ENCODE measurements around the gene SUPT4H1.

The SUPT4H1 gene

DNA sequence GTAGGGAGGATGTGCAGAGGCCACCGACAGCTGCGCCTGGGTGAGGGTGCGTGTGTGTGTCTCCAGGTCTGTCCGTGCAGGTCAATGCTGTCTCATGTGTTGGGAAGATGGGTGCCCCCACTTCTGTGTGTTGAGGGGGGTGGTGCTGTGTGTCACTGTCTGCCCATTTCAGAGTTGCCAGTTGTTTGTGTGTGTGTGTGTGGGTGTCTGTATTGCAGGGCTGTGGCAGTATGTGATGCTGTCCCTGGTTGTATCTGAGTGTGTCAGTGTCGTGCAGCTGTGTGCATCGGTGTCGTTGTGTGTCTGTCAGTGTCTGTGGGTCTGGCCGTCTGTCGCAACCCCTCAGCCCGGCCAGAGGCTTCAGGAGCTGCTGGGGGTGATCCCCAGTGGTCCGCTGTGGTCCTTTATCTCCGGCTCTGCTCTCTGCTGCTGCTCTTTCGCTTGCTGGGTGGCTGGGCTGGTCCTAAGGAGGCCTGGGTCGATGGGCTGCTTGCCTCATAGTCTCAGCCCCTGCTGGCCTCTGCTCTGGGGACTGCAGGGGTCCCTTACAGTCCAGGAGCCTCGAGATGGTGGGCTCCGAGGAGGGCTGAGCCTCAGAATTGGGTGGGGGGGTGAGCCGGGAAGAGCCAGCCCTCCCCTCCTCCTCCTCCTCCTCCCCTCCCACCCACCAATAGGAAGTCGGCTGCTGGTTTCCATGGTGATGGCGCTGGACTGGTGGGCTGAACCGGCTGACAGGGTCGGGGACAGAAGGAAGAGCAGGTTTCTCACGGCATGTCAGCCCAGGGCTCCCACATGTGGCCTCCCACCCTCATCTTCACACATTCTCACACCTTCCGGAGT is 23.6 kb downstream of the SUPT4H1 start, which contains the start of gene TSPOAP1:
Gene TSPOAP1 (minus strand): TSS at position 601 of the 840 bp plus-strand sequence. CDS start 875 bp downstream, outside the sequence.
- peak; percentile 89 for DNase-seq

- no peak for DNase-seq
These were observed 24.4 kb downstream of the SUPT4H1 start for GRCh38 chr17:58327363-58328194.

DNA sequence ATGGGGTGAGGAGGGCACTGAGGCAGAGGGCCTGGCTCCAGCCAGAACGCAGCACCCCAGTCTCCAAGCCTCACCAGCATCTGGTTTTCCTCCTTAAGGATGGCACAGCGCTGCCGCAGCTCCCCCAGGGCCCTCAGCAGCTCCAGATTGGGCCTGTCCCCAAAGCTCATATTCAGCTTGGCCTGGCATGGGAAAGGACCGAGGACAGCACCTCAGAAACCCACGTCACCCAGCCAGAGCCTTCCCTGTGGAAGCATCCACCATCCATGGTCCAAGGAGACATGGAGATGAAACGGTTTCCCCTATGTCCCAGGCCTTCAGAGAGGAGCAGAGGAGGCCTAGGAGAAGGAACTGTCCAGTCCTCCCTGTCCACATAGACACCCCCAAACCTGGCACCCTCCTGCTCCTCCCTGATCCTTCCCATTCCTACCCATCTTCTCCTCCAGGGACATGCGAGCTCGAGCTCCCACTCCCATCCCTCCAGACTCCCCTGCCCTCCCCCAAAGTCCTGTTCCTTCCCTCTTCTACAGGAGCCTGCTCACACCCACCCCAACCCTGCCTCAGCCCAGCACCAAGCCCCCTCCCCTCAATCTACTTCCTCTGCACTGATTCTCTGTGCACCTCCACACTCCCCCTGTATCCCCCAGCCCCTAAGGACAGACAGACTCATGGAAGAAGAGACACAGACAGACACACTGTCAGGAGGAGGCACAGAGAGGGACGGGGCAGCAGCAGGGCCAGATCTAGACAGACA is 25.2 kb downstream of the SUPT4H1 start:
- no peak for DNase-seq

DNA sequence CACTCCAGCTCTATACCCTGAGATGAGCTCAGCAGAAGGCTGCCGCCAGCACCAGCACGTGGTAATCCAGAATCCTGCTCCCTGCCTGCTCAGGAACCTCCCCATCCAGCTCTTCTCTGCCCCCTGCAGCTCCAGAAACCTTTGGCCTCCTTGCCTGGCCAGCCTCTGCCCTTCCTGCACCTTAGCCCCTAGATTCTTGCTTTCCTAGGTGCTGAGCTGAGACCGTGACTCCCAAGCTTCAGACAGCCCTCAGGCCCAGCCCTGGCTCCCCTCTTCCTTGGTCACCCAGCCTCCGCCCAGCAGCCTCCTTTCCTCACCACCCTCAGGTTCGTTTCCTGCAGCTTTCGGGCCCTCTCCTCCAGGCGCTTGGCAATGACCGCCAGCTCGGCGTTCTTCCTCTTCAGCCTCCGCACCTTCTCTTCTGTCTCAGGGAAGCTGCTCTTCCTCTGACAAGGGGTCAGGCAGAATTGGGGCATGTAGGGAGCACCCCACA is 26.0 kb downstream of the SUPT4H1 start:
- no peak for DNase-seq

- DNase-seq = no peak
These were observed 26.7 kb downstream of the SUPT4H1 start for GRCh38 chr17:58325289-58325726.

- no peak for DNase-seq
These were observed 27.4 kb downstream of the SUPT4H1 start for GRCh38 chr17:58324409-58325288.

- no peak for DNase-seq
These were observed 28.0 kb downstream of the SUPT4H1 start for GRCh38 chr17:58324056-58324408.

- DNase-seq = no peak
These were observed 28.5 kb downstream of the SUPT4H1 start for GRCh38 chr17:58323366-58324055.

DNA sequence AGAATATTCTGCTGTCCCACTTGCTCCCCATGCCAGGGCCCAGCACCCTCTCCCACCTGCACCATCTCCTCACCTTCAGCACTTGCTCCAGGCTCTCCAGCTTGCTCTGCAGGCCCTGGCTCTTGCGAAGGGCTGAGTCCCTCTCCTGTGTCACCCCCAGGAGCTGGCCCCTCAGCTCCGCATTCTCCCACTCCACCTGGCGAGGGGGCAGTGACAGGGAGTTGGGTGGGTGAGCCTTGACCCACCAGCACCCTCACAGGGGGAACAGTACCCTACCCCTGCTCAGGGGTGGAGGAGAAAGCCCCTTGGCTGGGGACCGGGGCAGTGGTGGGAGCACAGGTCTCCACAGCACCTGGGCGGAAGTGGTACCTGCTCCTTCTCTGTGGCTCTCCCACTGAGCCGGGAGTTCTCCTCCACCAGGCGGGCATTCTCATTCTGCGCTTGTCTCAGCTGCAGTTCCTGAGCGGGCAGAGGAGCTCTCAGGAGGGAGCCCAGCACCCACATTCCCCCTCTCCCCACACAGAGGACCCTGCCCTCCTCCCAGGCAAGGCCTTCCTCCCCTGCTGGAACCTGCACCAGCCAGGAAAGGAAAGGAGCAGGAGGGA is 29.3 kb downstream of the SUPT4H1 start:
- DNase-seq = no peak

DNA sequence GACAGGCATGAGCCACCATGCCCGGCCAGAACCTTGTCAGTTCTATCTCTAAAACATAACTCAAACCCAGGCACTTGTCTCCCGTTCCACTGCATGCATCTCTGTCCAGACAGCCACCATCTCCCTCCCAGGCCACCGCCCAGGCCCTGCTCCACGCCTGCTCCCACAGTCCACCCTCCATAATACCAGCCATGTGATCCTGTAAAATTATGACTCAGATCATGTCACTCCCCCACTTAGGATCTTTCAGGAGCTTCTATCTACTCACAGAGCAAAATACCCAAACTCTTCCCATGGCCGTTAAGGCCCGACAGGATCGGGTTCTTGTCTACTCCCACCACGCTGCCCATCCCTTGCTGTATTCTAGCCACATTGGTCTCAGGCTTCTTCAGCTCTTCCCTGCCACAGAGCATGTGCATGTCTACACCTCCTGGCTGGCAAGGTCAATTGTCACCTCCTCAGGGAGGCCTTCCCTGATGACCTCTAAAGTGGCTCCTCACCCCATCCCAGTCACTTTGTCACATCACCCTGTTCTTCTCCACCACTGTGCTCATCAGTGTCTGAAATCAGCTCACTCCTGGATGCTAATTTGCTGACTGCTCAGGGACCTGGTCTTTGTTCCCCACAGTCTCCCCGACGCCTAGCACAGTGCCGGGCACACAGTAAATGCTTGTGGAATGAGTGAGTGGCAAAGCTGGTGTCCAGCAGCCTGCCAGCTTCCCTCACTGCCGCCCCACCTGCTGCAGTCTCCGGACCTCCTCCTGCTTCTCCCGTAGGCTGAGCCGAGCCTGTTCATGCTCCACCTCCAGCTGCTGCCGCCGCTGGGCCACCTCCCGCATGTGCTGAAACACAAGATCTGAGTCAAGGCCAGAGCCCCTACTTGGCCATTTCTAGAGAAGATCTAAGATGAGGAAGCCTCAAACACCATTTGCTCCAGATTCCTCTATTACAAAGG is 30.2 kb downstream of the SUPT4H1 start:
- DNase-seq = no peak

- no peak for DNase-seq
These were observed 31.3 kb downstream of the SUPT4H1 start for GRCh38 chr17:58320570-58321323.

DNA sequence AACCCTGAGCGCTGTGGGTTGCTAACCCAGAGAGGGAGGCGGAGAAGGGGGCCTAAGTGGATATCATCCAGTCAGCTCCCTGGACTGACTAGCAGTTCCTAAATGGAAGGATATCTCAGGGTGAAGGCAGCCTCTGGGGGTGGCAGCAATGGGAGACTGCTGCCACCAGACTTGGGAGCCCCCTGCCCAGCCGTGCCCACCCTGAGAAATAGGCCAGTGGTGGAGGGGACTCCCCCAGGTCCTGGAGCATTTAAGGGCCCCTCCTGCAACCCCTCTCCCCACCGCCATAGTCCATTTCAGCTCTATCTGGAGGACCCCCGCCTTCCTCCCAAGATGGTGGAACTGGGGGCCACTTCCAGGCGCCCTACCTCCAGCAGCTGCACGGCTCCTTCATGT is 31.8 kb downstream of the SUPT4H1 start:
- no peak for DNase-seq

DNA sequence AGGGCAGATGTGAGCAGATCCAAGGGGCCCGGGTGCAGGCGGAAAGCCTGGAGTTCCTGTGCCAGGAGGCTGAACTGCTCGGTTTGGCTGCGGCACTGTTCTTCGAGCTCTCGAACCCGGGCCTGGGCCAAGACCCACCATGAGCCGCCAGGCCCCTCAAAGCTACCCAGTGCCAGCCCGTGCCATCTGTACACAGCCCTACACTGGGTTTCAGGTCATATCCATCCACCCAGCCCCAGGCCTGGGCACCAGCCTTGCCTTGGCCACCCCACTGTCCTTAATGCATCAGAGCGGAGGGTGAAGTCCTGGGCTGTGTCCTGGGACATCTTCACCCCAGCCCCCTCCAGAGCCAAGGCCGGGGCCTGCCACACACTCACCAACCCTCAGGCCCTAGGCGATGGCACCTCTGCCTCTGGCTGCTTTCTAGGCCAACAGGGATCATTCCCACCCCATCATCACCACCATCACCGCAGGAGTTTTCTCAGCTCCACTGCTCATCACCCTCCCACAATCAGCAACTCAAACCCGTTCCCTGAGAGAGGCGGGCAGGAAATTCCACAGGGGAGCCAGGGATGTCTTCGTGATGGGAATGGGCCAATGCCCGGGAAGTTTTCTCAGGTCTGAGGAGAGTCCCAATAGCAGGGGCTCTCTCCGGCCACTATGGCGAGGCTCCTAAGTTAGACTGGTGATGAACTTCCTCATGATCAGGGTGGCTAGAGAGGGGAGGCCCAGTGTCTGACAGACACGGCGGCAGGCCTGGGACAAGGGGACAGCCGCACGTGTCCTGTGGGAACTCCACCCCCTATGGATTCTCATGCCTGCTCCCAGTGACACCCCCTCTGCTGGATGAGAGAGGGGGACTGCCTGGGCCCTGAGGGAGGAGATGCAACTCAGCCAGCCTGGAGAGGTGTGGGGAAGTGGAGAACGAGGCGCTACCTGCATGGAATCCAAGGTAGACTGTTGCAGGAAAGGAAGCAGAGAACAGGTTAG is 32.5 kb downstream of the SUPT4H1 start:
- no peak for DNase-seq

DNA sequence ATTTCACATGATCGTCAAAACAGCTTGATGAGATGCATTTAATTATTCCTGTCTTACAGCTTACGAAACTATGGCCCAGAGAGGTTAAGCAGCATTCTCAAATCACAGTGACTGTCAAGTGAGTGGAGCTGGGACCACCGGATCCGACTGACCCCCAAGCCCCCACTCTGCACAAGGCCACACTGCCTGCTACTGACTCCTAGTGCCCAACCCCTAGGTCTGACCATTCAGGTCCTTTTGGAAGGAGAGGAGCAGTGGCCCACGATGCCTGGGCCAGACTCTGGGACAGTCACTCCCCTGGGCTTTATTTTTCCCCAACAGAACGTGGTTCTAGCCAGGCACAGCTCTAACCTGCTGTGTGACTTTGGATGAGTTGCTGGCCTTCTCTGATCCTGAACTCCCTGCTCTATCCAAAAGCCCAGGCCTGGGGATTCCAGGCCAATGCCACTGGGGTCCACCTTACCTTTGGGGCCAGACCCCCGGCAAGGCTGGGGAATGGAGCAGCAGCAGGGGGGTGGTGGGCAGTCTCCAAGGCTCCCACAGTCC is 33.3 kb downstream of the SUPT4H1 start:
- no peak for DNase-seq

DNA sequence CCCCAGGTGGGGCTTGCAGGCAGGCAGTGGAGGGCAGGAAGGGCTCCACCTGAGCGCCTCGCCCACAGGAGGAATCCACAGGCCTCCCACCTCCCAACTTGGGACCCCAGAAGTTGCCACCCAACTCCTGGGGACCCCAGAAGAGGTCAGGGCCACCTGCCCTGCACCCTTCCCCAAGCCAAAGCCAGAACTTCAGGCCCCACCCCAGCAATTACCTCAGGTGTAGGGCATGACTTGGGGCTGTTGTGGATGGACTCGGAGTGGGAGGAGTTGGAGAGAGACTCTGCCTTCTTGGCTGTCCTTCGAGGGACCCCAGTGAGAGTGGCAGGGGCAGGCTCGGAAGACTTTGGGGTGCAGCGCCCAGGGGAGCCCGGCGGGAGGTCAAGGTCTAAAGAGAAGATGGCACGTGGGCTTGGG is 33.9 kb downstream of the SUPT4H1 start:
- DNase-seq = no peak

DNA sequence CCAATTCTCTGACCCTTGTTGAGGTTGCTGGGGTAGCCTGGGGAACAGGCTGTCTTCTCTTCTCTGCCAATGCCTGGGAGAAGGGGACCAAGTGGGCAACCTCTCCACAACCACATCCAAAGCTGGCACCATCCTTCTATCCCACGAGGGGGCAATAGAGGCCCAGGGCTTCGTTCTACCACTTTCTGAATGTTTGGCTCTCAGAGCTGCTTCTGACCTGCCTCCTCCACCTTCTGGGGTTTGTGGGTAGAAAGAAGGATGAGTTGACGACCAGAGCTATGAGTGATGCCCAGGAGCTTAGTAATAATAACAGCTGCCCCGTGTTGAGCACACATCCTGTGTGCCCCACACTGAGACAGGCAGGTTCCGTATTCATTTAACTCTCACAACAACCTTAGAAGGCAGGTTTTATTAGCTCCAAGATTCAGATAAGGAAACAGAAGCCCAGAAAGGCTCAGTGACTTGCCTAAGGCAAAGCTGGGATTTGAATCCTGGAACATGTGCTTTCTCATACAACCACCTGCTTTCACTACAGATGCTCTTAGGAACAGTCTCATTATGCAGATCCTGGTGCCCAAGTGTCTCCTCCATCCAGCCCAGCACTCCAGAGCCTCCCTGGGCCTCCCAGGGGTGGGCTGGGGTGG is 34.5 kb downstream of the SUPT4H1 start:
- peak; percentile 16 for DNase-seq
